HS-5 (cell line): ENCODE data around the gene L3MBTL1.
"Not testable (repeated sequence)": the region's sequence is repeated elsewhere in the genome, so short reads cannot be mapped to it uniquely, and the experiment has no call there.

Experiments
- DNase-seq: peaks from one replicate; pipeline ENCODE4 v3.0.0-alpha.2; 2012; ENCODE audit warnings: low read depth

Gene L3MBTL1

DNA sequence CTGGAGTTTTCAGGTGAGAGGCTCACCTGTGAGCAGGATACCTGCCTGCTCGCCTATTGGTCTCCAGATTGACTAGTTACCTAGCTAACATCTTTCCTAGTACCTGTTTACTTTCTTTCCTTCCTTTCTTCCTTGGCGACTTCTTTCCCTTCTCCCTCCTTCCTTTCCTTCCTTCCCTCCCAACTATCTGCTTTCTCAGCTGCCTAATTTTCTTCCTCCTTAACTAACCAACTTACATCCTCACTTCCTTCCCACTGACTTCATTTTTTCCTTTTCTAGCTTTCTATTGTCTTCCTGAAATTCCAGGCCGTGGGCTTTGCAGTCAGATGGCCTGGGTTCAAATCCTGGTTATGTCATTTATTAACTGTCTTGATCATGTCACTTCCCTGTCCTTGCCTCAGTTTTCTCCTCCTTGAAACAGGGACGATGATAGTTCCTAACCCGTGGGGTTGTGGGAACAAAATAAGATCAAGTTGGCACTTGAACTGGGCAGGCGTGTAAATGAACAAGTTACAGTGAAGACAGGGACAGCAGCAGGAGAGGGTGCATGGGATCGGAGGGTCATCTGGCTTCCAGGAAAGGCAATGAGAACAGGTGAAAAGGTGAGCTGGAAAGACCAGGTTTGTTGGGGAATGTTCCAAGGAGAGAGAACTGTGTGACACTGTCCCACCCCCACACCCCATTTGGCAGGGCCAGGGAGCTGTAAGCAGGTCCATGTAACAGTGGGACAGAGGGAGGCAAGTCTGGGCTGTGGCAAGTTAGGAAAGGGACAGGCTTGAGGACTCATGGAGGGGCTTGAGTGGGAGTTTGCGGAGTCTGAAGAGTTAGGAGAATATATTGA, 51.9 kb downstream of the L3MBTL1 start:
- DNase-seq: no peak

DNA sequence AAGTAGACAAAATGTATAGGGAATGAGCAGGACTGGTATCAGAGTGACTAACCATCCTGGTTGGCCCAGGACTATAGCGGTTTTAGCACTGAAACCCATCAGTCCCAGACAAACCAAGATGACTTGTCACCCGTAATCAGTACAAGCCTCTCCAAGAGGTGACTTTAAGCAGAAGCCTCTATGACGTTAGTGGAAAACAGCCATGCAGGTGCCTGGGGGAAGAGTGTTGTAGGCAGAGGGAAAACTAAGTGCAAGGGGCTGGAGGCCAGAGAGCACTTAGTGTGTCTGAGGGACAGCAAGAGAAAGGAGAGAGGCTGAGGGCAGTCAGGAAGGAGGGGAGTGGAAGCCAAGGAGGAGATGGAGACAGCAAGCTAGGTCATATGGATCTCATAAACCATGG, 53.5 kb downstream of the L3MBTL1 start:
- DNase-seq: no peak

GRCh38 chr20:43563429-43563828, 55.9 kb downstream of the L3MBTL1 start:
- DNase-seq: no peak

- no peak for DNase-seq
Measured at GRCh38 chr20:43563991-43564390, 56.5 kb downstream of the L3MBTL1 start.

DNA sequence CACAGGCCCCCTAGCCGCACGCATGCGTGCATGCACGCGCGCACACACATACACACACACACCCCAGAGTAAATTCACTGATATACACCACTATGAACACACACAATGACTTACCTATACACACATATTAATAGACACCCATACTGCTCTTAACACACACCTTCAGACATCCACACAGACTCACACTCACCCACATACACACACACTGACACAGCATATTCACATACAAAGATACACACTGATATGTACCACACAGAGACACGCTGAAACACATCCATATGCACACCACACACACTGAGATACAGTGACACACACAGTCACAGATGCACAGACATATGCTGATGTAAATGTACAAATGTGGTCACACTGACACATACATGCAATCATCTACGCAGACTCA, 57.0 kb downstream of the L3MBTL1 start:
- no peak for DNase-seq

DNA sequence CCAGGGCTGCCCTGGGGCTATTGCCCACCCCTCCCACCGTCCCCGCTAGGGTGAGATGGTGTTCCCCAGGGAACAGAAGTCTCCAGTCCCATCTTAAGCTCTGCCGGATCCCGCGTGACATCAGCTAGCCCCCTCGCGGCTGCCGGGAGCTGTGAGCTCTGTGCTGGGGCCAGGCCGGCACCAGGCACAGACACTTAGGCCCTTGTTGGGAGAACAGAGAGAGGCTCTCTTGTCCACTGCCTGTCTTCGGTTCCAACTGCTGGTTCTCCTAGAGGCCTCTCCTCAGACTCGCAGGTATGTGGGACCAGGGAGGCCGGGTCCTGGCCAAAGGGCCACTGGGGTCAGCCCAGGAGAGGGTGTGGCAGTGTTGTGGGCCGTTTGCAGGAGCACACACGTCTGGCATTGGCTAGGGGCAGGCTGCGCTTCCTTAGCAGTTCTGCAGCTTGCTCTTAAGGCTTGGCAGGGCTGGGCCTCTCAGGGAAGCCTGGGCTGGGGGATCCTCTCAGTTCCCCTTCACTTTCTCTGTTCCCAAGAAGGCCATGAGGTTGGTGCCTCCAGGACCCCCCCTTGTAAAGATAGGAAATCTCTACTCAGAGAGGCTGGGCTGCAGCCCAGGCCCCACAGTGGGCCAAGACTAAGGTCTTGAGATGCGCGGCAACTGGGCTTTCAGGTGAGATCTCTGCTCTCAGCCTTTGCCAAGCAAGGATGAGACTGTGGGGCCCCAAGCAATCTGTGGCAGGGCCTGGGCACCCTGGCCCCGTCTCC, 57.7 kb downstream of the L3MBTL1 start:
- no peak for DNase-seq

GRCh38 chr20:43565758-43566104, 58.2 kb downstream of the L3MBTL1 start:
- no peak for DNase-seq

DNA sequence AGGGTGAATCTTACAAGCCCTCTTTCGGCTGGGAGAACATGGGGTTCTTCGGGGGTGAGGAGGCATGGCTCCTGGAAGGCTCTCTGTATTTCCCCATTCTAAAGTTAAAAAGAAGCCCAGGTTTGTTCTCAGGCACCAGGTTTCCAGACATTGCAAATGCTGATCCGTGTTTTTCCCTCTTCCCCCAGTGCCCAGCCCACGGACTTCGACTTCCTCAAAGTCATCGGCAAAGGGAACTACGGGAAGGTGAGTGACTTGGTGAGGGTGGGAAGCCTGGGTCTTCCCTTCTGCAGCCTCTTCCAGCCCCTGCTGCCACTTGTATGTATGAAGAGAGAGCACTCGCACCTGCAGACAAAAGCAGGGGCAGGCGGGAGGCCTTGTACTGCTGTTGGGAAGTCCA, 60.0 kb downstream of the L3MBTL1 start:
- DNase-seq: no peak

- no peak for DNase-seq
Measured at GRCh38 chr20:43568706-43569105, 61.2 kb downstream of the L3MBTL1 start.

DNA sequence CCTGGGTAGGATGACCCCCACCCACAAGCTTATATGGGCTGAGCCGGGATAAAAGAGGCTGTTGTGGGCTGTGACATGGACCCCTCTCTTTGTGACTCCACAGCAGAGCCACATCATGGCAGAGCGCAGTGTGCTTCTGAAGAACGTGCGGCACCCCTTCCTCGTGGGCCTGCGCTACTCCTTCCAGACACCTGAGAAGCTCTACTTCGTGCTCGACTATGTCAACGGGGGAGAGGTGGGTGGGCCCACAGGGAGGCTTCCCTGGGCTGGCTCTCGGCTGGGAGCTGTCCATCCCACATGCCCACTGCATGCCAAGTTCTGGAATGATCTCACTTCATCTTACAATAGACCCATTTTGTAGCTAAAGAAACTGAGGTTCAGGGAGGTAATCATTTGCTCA, 61.8 kb downstream of the L3MBTL1 start:
- DNase-seq: no peak

DNA sequence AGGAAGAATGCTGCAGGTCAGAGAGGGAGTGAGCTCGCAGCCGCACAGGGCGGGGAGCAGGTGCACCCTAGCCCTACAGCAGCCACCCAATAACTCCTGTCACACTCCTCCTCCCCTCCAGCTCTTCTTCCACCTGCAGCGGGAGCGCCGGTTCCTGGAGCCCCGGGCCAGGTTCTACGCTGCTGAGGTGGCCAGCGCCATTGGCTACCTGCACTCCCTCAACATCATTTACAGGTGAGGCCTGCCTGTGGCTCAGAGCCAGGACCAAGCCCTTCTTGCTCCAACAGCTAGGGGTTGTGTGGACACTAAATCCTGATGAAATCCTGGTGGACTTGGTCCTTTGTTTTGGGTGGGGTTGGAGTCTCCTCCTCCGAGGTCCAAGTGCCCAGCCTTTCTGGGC, 63.0 kb downstream of the L3MBTL1 start:
- no peak for DNase-seq

- no peak for DNase-seq
Measured at GRCh38 chr20:43571310-43571709, 63.8 kb downstream of the L3MBTL1 start.

GRCh38 chr20:43571771-43572170, 64.3 kb downstream of the L3MBTL1 start:
- DNase-seq: no peak

DNA sequence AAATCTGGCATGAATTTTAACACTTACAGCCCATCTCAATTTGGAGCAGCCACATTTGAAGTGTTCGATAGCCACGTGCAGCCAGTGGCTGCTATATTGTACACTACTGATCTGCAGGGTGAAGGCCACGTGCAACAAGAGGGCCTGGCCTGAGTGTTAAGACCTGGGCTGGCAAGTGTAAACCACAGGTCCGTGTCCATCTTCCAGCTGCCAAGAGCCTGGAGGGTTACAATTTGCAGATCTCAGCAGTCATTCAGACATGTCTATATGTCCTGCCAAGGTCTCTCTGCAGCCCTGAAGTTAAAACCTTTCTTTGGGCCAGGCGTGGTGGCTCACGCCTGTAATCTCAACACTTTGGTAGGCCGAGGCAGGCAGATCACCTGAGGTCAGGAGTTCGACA, 65.4 kb downstream of the L3MBTL1 start:
- DNase-seq: no peak

DNA sequence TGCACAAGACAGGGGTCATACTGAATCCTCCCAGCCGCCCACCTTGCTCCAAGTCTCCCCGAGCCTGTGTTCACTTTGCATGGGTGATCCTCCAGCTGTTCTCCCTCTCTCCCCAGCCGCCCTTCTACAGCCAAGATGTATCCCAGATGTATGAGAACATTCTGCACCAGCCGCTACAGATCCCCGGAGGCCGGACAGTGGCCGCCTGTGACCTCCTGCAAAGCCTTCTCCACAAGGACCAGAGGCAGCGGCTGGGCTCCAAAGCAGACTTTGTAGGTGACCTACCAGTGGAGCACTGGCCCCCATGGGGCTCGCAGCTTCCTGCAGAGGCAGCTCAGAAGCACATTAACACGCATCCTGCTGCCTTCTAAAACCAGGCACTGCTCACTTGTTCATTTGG, 68.6 kb downstream of the L3MBTL1 start:
- no peak for DNase-seq

DNA sequence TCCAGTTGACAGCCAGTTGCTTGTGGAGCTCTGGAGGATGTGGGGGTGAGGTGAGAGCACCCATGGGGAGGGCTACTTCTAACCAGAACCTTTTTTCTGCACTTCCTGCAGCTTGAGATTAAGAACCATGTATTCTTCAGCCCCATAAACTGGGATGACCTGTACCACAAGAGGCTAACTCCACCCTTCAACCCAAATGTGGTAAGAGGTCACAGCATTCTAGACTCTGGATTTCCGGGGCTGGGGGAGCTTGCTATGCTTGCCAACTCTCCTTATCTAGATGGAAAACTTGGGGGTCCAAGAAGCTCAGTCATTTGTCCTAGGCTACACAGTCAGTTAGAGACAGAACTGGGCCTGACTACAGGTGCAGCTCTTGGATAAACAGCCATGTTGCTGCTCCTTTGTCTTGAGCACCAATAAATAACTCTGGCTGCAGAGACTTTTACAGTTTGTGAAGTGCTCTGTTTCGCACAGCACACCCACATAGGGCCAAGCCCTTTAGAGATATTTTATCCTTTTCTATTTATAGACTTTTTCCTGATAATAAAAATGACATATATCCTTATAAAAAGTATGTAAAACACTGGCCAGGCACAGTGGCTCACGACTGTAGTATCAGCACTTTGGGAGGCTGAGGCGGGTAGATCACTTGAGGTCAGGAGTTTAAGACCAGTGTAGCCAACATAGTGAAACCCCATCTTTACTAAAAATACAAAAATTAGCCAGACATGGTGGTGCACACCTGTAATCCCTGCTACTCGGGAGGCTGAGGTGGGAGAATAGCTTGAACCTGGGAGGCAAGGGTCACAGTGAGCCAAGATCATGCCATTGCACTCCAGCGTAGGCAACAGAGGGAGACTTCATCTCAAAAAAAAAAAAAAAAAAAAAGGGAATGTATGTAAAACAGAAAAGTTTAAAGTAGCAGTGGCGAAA, 72.6 kb downstream of the L3MBTL1 start:
- no peak for DNase-seq

DNA sequence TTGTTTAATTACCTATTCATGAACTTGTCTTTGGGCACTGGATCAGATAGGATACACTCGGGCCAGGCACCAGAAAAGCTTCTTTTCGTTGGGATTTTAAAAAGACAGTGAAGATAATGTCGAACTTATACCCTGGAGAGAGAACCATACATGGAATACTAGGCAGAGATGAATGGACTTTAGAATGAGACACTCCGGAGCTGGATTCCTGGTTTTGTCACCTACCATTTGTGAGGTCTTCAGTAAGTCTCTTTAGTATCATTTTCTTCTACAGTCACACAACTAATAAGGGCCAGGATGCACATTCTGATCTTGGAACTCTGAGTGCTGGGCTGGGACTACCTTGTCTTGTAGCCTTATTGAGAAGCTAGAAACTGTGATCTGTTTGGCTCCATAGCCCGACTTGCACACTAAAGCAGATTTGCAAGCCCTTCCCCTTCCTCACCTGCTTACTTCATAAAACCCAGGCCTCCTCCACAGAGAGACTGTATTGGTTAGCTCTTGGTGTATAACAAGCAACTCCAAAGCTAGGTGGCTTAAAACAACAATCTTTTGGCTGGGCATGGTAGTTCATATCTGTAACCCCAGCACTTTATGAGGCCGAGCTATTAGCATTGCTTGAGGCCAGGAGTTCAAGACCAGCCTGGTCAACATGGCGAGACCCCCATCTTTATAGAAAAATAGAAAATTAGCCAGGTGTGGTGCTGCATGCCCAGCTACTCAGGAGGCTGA, 75.8 kb downstream of the L3MBTL1 start:
- DNase-seq: no peak

GRCh38 chr20:43583982-43584432, 76.5 kb downstream of the L3MBTL1 start:
- peak; percentile 78 for DNase-seq

DNA sequence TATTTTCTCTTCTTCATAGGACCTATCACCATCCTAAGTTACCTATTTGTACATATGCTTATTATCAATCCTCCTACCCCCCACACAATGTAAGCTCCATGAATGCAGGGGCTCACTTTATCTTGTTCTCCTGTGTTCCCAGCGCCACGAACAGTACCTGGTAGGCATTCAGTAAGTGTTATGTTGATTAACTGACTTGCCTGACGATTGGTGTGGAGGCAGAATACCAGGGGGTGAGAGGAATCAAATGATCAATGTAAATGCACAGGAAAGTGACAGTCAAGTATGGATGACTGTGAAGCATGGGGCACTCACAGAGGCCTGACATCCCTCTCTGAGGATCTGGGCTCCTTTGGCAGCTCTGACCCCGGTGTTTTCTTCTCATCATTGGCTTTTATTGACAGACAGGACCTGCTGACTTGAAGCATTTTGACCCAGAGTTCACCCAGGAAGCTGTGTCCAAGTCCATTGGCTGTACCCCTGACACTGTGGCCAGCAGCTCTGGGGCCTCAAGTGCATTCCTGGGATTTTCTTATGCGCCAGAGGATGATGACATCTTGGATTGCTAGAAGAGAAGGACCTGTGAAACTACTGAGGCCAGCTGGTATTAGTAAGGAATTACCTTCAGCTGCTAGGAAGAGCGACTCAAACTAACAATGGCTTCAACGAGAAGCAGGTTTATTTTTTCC, 77.1 kb downstream of the L3MBTL1 start:
- DNase-seq: peak; percentile 31

- no peak for DNase-seq
Measured at GRCh38 chr20:43586641-43587040, 79.1 kb downstream of the L3MBTL1 start.

GRCh38 chr20:43588526-43588925, 81.0 kb downstream of the L3MBTL1 start:
- not testable (repeated sequence) for DNase-seq
